HPDE6-E6E7 (cell line): ENCODE measurements around the gene POTEH.
"Not testable (repeated sequence)": the region's sequence is repeated elsewhere in the genome, so short reads cannot be mapped to it uniquely, and the experiment has no call there.

Source experiments
- DNase-seq: peaks from one replicate; pipeline ENCODE4 v3.0.0; 2011; ENCODE audit warnings: missing footprints; ENCODE audit errors: extremely low spot score

The POTEH gene

GRCh38 chr22:15689749-15690125 lies at the start of gene POTEH:
Gene POTEH, plus strand, starts transcription at chr22:15690026. Its CDS starts 52 bp downstream, at chr22:15690078.
- DNase-seq, result not testable (repeated sequence)

GRCh38 chr22:15642288-15642861 lies 47.5 kb upstream of the POTEH start:
- DNase-seq, result not testable (repeated sequence)

GRCh38 chr22:15651954-15652353 lies 37.9 kb upstream of the POTEH start:
- DNase-seq, result not testable (repeated sequence)

- not testable (repeated sequence) for DNase-seq
Measured at GRCh38 chr22:15652738-15653137, 37.1 kb upstream of the POTEH start.

- DNase-seq, result not testable (repeated sequence)
Measured at GRCh38 chr22:15653241-15653640, 36.6 kb upstream of the POTEH start.

GRCh38 chr22:15661102-15661501 lies 28.7 kb upstream of the POTEH start:
- not testable (repeated sequence) for DNase-seq

GRCh38 chr22:15664682-15665081 lies 25.1 kb upstream of the POTEH start:
- DNase-seq, result not testable (repeated sequence)

GRCh38 chr22:15665478-15665877 lies 24.3 kb upstream of the POTEH start:
- not testable (repeated sequence) for DNase-seq

GRCh38 chr22:15669430-15669829 lies 20.4 kb upstream of the POTEH start:
- not testable (repeated sequence) for DNase-seq

- DNase-seq, result not testable (repeated sequence)
Measured at GRCh38 chr22:15679702-15680101, 10.1 kb upstream of the POTEH start.

- DNase-seq, result not testable (repeated sequence)
Measured at GRCh38 chr22:15684115-15684514, 5.7 kb upstream of the POTEH start.

GRCh38 chr22:15684695-15685094 lies 5.1 kb upstream of the POTEH start:
- DNase-seq, result not testable (repeated sequence)

GRCh38 chr22:15685641-15686040 lies 4.2 kb upstream of the POTEH start:
- not testable (repeated sequence) for DNase-seq

- not testable (repeated sequence) for DNase-seq
Measured at GRCh38 chr22:15687086-15687485, 2.7 kb upstream of the POTEH start.

GRCh38 chr22:15687676-15688075 lies 2.1 kb upstream of the POTEH start:
- DNase-seq, result not testable (repeated sequence)

- DNase-seq, result not testable (repeated sequence)
Measured at GRCh38 chr22:15688090-15688489, 1.7 kb upstream of the POTEH start.

GRCh38 chr22:15689012-15689748 lies 646 bp upstream of the POTEH start:
- not testable (repeated sequence) for DNase-seq

GRCh38 chr22:15713600-15713999 lies 23.8 kb downstream of the POTEH start:
- not testable (repeated sequence) for DNase-seq

- not testable (repeated sequence) for DNase-seq
Measured at GRCh38 chr22:15714125-15714524, 24.3 kb downstream of the POTEH start.

GRCh38 chr22:15721884-15722283 lies 32.1 kb downstream of the POTEH start:
- not testable (repeated sequence) for DNase-seq

- not testable (repeated sequence) for DNase-seq
Measured at GRCh38 chr22:15729209-15729917, 39.5 kb downstream of the POTEH start.

GRCh38 chr22:15731023-15731422 lies 41.2 kb downstream of the POTEH start:
- DNase-seq, result not testable (repeated sequence)
